NB4 (cell line): ENCODE results near the gene TCF3.

Experiments used
- MYC ChIP-seq: IDR thresholded peaks from 2 replicates; pipeline ENCODE4 v1.6.1; 2011; ENCODE audit warnings: low read depth, low read length
- POLR2A ChIP-seq: IDR thresholded peaks from 2 replicates; pipeline ENCODE4 v1.6.1; 2011; ENCODE audit warnings: mild to moderate bottlenecking; ENCODE audit not compliant: insufficient read length; ENCODE audit errors: extremely low read depth
- TF ChIP-seq, protein P1 (sequence below): IDR thresholded peaks from one replicate; pipeline ENCODE4 v1.5.1; 2012; ENCODE audit warnings: low read depth, low read length
- TF ChIP-seq, protein P2 (sequence below): IDR thresholded peaks from 2 replicates; pipeline ENCODE4 v1.6.1; 2011; ENCODE audit warnings: low read depth, low read length

- TF ChIP-seq POLR2A (no peak), MYC (no peak)
- TF ChIP-seq, protein P1, sequence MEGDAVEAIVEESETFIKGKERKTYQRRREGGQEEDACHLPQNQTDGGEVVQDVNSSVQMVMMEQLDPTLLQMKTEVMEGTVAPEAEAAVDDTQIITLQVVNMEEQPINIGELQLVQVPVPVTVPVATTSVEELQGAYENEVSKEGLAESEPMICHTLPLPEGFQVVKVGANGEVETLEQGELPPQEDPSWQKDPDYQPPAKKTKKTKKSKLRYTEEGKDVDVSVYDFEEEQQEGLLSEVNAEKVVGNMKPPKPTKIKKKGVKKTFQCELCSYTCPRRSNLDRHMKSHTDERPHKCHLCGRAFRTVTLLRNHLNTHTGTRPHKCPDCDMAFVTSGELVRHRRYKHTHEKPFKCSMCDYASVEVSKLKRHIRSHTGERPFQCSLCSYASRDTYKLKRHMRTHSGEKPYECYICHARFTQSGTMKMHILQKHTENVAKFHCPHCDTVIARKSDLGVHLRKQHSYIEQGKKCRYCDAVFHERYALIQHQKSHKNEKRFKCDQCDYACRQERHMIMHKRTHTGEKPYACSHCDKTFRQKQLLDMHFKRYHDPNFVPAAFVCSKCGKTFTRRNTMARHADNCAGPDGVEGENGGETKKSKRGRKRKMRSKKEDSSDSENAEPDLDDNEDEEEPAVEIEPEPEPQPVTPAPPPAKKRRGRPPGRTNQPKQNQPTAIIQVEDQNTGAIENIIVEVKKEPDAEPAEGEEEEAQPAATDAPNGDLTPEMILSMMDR = no peak
- TF ChIP-seq, protein P2, sequence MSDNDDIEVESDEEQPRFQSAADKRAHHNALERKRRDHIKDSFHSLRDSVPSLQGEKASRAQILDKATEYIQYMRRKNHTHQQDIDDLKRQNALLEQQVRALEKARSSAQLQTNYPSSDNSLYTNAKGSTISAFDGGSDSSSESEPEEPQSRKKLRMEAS = no peak
Measured at GRCh38 chr19:1620502-1620901, 31.9 kb downstream of the TCF3 start.
